Activated gamma-delta T cell (primary cell): ENCODE data around the gene IL20RB.

ENCODE experiments used
- DNase-seq: peaks from one replicate; lab custom pipeline; 2025; lab: John Stamatoyannopoulos, UW
- total RNA-seq, 2 donors: gene quantifications; one replicate each; lab custom pipeline; 2026; lab: John Stamatoyannopoulos, UW

The IL20RB gene, protein sequence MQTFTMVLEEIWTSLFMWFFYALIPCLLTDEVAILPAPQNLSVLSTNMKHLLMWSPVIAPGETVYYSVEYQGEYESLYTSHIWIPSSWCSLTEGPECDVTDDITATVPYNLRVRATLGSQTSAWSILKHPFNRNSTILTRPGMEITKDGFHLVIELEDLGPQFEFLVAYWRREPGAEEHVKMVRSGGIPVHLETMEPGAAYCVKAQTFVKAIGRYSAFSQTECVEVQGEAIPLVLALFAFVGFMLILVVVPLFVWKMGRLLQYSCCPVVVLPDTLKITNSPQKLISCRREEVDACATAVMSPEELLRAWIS
- 2.0 to 3.5 reads per million in 2 donors for total RNA-seq

DNA sequence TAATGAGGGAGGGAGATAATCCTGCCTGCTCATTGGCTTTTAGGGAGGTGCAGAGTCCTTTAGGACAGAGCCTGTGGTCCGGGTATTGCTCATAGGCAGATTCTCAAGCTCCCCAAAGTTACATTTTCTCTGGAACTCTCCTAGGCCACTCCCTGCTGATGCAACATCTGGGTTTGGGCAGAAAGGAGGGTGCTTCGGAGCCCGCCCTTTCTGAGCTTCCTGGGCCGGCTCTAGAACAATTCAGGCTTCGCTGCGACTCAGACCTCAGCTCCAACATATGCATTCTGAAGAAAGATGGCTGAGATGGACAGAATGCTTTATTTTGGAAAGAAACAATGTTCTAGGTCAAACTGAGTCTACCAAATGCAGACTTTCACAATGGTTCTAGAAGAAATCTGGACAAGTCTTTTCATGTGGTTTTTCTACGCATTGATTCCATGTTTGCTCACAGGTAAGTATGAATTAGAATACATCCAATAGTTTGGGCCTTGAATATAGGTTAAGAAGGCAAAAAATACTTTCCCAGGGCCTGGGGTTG is at the start of gene IL20RB:
Gene IL20RB, plus strand, starts transcription at position 233 of the 538 bp plus-strand sequence. Its CDS starts 131 bp downstream, at position 364.
- no peak for DNase-seq

DNA sequence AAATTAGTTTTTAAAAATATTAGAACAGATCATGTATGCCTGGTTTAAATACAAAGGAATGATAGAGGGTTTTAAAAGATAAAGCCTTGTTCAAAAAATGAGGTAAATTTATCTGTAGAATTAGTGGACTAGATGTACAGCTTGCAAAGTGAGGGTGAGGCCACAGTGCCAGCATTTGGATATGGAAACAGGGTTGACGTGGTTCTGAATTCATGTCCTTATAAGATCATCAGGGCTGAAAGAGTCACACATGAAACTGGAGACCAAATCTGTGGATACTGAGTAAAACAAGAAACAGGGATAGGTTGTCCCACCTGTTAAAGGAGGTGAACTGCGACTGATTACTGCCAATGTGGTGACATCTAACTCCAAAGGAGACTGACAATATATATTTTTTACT is 49.5 kb upstream of the IL20RB start:
- no peak for DNase-seq

DNA sequence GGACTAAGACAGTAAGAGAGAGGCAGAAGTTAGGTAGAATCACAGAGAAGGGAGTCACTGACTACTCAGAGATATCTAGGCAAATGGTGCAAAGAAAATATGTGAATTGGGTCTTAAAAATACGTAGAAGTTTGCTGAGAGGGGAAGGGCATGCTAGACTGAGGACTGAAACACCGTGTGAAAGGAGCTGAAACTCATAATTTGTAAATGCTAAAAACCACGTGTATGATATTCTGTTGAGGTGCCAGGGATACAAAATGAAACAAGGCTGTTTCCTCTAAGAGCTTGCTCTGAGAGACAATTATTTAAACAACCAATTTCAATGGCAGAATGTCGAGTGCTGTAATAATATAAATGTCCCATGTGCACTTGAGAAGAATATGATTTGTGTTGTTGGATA is 48.6 kb upstream of the IL20RB start:
- no peak for DNase-seq

DNA sequence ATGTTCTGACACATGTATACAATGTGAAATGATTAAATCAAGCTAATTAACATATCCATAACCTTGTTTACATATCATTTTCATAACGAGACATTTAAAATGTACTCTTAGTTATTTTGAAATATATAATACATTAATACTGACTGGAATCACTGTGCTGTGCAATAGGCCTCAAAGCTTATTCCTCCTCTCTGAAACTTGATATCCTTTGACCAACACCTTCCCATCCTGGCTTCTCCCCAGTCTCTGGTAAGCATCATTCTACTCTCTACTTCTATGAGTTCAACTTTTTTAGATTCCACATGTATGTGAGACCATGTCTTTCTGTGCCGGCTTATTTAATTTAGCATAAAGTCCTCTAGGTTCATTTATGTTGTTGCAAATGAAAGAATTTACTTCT is 47.1 kb upstream of the IL20RB start:
- DNase-seq: no peak

DNA sequence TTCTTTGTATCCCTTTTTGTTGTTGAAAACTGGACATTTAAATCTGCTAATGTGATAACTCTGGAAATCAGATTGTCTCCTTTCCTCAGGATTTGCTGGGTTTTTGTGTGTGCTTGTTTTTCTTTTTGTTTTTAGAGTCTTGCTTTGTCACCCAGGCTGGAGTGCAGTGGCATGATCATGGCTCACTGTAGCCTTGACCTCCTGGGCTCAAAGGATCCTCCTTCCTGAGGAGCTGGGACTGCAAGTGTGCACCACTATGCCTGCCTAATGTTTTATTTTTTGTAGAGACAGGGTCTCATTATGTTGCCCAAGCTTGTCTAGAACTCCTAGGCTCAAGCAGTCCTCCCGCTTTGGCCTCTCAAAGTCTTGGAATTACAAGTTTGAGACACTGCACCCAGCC is 44.6 kb upstream of the IL20RB start:
- no peak for DNase-seq

DNA sequence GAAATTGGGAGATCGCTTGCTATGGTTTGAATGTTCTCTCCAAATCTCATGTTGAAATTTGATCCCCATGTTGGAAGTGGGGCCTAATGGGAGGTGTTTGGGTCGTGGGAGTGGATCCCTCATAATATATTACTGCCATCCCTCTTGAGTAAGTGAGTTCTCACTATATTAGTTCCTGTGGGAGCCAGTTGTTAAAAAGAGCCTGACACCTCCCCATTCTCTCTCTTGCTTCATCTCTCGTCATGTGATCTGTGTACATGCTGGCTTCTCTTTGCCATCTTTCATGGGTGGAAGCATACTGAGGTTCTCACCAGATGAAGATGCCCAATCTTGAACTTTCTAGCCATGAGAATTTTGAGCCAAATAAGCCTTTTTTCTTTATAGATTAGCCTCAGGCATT is 43.0 kb upstream of the IL20RB start:
- no peak for DNase-seq

DNA sequence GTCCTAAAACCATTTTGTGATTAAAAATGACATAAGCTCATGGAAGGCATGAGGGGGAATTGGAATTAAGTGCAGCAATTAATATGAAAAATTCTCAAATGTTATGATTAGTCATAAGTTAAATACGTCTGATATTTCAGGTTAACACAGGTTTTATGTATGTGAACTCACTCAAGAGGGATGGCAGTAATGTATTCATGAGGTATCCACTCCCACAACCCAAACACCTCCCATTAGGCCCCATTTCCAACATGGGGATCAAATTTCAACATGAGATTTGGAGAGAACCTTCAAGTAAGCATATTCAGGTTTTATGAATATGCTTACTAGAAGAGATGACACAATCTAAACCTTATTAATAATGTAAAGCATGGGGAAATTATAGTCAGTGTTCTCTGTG is 41.6 kb upstream of the IL20RB start:
- DNase-seq: no peak

DNA sequence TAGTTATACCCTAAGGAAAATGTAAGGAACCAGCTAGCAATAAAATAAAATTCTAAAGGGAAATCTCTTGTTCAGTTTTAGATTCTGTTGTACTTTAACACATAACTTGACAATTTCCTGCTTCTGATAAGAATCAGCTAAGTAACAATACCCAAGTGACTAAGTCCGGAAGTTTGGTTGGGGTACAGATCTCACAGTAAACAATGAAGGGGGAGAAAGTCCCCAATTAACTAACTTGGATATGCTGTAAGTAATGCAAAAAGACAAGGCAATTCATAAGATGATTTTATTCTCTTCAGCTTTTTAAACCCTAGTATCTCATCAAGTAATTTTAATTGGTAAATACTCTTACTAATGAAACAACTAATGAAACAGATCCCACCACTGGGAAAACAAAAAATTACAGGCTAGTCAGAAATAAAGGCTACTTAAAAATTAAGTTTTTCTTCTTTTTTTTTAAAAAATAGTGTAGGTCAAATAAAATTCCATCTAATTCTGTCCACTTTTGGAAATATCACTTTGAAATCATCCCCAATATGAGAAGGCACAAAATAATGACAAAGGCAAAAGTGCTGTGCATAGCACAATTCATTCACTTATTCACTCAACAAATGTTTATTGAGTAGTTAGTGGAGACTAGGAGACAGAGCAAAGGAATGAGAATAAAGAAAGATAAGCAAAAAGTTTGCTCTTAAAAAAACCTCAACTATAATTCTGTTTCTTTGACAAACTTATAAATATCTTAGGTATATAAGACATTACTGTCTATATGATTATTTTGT is 37.8 kb upstream of the IL20RB start:
- no peak for DNase-seq

DNA sequence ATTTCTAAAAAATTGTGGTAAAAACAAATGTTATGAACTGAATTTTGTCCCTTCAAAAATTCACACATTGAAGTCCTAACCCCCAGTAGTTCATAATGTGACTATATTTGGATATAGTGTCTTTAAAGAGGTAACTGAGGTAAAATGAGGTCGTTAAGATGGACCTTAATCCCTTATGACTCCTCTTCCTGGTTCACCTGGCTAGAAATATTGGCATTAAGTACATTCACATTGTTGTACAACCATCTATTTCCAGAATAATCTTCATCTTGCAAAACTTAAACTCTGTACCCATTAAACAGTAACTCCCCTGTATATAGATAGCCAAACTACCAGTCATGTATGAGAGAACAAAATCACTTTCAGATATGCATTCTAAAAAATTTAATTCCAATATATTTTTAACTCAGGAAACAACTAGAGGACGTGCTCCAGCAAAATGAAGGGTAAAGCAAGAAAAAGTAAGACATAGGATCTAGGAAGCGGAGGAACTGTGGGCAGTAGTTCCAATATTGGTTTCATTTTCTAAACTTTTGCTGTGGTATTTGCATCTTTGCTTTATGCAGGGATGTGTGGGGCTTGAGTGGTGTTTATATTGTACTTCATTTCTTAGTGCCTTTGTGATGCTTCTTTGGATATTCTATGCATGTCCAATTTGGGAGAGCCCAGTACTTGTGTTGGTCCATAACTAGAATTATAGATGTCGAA is 36.7 kb upstream of the IL20RB start:
- DNase-seq: no peak

DNA sequence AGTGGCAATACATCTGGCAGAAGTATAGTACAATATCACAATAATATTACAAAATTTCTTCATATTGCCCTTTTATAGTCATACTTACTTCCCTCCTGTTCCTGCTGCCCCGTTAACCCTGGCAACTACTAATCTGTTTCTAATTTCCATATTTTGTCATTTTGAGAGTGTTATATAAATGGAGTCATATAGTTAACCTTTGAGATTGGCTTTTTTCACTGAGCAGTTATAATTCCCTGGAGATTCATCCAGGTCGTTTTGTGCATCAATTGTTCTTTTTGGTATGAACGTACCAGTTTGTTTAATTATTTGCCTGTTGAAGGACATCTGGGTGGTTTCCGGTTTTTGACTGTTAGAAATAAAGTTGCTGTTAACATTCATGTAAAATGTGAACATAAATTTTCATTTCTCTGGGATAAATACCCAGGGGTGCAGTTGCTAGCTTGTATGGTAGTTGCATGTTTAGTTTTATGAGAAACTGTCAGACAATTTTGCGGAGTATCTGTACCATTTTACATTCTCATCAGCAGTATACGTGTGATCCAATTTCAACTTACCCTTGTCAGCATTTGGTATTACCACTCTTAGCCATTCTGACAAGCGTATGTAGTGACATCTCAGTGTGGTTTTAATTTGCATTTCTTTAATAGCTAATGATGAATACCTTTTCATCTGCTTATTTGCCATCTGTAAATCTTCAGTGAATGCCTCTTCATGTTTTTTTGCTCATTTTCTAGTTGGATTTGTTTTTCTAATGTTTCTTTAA is 32.2 kb upstream of the IL20RB start:
- no peak for DNase-seq

DNA sequence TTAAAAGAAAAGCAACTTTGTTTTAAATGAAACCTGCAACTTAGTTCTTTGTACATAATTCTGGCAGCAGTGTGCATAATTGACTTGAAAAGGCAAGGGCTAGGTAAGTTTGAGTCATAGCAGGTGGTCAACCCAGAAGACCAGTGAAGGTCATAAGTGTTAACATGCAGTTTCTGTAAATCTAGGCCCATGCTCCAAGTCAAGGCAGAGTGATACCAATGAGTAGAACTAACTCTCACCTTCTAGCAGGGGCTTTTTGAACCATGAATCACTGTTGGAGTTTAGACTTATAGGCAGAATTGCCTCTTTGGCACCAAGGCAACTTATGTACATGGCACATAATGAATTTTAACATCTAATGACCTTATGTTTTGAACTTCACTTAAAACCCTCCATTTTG is 29.5 kb upstream of the IL20RB start:
- no peak for DNase-seq

DNA sequence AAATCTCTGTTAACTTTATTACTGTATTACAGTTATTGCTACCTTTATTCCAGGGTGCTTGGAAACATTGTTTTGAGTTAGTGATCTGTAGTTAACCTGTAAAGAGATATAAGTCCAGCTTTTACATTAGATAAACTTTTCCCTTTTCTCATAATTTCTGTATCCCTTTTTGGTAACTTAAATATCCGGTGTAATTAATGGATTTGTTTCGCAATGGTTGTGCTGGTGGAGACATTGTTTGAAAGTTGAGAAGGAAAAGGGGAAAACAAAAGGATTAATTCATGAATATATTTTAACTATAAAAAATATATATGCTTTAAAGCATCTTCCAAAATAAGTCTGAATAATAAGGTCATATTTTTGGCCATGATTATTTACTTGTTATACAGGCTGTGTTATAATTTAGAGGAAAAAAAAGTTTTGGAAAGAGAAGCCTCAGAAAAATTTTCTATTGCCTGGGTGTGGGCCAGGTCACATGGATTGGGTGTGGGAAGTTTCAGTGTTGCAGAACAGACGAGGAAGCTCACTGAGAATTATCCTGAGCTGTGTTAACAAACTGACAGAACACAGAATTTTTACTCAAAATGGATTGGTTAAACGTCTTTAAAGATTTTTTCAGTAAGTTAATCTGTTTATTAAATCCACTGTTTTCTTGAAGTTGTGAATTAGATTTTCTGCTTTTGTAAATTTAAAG is 27.7 kb upstream of the IL20RB start:
- DNase-seq: no peak

DNA sequence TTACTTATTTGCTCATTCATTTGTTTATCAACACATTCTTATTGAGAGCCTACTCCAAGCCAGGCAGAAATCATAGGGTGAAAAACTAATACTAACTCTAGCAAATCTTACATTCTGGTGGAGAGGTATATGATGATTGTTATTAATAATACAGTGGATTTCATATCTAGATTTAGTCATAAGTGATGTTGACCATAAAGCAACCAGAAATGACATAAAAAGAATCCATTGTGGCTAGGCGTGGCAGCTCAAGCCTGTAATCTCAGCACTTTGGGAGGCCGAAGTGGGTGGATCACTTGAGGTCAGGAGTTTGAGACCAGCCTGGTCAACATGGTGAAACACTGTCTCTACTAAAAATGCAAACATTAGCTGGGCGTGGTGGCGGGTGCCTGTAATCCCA is 26.2 kb upstream of the IL20RB start:
- DNase-seq: no peak

DNA sequence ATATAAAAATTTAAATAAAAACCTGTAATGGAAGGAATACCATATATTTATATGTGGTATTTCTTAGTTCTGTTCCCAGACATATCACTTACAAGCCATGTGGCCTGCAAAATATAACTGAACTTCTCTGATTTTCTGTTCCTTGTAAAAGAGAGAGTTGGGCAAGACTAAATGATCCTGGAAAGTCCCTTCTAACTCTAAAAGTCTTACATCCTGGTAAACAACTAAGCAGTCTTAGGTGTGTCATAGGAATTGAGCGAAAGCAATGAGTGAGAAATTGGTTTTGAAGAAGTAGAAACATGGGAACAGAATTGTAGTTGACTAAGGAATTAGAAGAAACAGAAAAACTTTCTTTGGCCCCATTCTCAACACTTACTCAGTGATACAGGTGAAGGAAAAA is 25.3 kb upstream of the IL20RB start:
- no peak for DNase-seq

DNA sequence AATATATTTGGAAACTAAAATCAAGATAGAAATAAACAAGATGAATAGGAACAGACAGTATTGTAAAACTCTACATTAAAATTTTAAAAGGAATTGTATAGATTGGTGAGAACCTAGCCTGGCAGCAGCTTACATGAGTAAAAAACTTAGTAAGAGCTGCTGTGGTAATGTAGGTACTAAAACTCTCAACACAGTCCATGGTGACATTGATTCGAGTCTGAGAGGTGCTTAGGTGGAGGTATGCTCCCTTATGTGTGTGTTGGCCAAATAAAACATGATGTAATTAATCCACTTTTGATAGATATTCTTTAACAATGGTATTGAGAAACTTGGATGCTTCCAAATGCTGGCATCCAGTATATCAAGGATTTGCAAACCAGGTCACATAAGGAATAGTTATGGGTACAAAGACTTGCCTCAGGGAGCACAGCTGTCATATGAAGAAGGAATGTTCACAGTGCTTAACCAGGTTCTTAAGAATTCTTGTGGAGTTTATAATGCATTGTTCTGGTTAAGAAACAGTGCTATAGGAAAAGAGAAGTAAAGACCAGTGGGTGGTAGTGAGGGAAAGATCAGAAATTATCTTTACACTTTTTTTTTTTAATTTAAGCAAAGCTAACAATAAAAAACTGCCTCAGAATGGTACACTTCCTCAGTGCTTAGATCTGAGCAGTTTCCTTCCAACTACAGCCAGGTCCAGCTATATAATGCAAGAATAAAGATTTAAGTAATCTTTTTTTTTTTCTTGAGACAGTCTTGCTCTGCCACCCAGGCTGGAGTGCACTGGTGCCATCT is 24.6 kb upstream of the IL20RB start:
- DNase-seq: no peak

DNA sequence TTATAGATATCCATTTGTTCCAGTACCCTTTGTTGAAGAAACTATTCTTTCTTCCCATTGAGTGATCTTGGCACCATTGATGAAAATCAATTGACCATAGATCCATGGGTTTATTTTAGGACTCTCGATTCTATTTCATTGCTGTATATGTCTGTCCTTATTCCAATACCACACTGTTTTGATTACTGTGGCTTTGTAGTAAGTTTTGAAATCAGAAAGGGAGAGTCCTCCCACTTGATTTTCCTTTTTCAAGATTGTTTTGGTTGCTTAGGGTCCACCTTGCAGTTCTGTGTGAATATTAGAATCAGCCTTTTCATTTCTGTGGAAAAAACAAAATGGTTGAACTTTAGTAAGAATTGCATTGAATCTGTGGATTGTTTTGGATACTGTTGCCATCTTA is 20.6 kb upstream of the IL20RB start:
- no peak for DNase-seq

DNA sequence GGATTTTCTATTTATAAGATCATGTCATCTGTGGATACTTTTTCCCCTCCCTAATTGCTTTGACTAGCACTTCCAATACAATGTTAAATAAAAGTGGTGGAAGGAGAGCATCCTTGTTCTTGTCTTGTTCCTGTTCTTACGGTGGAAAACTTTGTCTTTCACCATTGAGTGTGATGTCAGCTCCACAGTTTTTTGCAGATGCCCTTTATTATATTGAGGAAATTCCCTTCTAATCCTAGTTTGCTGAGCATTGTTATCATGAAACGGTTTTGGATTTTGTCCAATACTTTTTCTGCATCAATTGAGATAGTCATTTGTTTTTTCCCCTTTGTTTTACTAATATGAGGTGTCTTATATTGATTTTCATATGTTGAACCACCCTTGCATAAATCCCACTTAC is 19.9 kb upstream of the IL20RB start:
- no peak for DNase-seq

DNA sequence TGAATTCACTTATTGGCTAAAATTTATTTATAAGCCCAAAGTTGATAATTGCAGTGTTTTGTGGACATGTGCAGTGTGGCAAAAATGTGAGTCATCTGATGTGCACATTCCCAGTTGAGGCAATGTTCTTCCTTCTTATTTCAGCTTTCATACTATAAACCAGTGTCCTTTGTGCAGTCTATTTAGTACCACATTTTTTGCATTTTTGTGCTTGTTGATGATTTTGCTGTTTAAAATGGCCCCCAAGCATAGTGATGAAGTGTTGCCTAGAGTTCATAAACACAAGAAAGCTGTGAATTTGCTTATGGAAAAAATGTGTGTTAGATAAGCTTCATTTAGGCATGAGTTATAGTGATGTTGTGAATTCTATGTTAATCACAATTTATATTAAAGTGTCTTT is 19.4 kb upstream of the IL20RB start:
- DNase-seq: no peak

DNA sequence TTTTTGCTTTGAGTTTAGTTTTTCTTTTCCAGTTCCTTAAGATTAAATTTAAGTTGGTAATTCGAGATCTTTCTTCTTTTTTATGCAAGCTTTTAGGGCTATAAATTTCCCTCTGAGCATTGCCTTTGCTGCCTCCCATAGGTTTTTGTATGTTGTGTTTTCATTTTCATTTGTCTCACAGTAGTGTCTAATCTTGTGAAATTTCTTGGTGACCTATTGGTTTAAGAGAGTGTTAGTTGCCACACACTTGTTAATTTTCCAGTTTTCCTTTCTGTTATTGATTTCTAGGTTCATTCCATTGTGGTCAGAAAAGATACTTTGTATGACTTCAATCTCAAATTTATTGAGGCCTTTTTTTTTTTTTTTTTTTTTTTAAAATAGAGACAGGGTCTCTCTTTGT is 18.3 kb upstream of the IL20RB start:
- no peak for DNase-seq

DNA sequence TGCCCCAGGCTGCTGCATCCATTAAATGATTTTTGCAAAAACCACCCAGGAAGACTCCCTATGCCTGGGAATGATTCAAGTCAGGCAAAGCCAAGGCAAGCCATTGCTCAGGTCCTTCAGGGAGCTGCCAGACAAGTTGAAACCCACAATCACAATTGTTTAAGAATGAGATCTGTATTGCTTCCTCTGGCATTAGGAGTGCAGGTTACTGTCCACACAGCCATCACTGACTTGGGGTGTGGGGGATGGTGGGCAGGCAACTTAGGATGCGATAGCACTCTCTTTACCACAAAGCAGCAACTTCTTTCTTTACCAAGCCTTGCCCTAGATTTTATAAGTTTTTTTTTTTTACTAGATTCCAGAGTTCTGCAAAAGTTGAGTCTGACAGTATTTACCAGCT is 15.0 kb upstream of the IL20RB start:
- no peak for DNase-seq
